GM12801 (cell line): ENCODE measurements around the gene UCHL5.

Experiments
- TF ChIP-seq, protein P1 (sequence below): IDR thresholded peaks from one replicate; pipeline ENCODE4 v1.5.1; 2011; ENCODE audit warnings: control low read depth; ENCODE audit not compliant: insufficient read length; ENCODE audit errors: extremely low read depth

Gene UCHL5

GRCh38 chr1:193102662-193103061 lies 43.5 kb upstream of the UCHL5 start:
- TF ChIP-seq, protein P1, sequence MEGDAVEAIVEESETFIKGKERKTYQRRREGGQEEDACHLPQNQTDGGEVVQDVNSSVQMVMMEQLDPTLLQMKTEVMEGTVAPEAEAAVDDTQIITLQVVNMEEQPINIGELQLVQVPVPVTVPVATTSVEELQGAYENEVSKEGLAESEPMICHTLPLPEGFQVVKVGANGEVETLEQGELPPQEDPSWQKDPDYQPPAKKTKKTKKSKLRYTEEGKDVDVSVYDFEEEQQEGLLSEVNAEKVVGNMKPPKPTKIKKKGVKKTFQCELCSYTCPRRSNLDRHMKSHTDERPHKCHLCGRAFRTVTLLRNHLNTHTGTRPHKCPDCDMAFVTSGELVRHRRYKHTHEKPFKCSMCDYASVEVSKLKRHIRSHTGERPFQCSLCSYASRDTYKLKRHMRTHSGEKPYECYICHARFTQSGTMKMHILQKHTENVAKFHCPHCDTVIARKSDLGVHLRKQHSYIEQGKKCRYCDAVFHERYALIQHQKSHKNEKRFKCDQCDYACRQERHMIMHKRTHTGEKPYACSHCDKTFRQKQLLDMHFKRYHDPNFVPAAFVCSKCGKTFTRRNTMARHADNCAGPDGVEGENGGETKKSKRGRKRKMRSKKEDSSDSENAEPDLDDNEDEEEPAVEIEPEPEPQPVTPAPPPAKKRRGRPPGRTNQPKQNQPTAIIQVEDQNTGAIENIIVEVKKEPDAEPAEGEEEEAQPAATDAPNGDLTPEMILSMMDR: no peak

- TF ChIP-seq, protein P1: no peak
These were observed 35.0 kb upstream of the UCHL5 start for GRCh38 chr1:193094112-193094511.

DNA sequence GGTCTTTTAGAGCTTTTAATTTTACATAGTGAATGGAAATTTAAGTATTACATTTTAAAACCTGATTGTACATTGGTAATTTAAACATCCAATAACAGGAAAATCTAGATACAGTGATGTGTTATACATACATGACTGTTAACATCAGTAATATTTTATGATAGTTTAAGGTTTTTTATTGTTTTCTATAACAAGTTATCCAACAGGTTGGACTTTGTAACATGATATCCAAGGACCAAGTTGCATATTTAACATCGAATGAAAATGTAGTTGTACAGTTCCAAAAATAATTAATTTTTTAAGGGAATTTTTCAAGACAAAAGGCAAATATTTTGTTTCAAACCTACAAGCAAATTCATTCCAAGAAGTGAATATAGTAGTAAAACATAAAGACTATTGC lies 31.7 kb upstream of the UCHL5 start:
- TF ChIP-seq, protein P1: no peak

DNA sequence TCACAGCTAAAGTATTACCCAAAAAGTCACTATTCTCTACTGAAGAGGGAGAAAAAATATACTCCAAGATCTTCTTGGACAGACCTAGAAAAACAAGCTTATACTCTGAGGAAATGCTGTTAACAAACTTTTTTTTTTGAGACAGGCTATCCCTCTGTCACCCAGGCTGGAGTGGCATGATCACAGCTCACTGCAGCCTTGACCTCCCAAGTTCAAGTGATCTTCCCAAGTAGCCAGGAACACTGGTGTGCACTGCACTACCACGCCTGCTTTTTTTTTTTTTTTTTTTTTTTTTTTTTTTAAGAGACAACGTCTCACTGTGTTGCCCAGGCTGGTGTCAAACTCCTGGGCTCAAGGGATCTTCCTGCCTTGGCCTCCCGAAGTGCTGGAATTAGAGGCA lies 28.7 kb upstream of the UCHL5 start:
- TF ChIP-seq, protein P1: no peak

DNA sequence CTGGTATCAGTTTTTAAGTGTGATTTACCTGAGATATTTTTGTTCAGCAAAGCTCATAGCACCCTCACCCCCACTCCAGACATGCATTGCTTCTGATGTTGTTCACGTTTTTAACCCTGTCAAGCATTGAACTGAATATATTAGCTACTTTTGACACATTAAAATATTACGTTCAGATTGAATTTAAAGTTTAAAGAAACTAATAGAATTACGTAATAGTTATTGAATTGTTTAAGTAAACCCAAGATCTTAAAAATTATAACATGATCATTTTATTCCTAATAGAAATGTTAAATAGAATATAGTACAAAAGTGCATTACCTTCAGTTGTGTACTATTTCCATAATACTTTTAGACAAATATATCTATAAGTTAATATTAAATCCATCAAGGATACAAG lies 27.2 kb upstream of the UCHL5 start:
- TF ChIP-seq, protein P1: no peak

DNA sequence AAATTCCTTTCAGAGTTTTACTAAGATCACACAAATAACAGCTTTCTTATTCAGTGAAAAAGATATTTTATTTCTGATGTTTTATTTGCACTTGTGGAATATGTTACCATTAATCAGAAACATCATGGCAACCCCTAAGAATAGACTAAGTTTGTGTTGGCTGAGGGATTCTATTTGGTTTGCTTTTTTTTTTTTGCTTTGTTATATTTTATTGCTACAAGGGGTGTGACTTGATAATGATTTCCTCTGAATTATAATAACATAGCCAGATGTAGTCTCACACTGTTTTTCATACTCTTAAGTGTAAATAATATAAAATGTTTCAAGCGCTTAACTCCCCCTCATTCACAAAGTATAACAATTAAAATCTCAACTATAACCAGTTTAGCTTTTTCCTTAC lies 26.1 kb upstream of the UCHL5 start:
- TF ChIP-seq, protein P1: no peak

DNA sequence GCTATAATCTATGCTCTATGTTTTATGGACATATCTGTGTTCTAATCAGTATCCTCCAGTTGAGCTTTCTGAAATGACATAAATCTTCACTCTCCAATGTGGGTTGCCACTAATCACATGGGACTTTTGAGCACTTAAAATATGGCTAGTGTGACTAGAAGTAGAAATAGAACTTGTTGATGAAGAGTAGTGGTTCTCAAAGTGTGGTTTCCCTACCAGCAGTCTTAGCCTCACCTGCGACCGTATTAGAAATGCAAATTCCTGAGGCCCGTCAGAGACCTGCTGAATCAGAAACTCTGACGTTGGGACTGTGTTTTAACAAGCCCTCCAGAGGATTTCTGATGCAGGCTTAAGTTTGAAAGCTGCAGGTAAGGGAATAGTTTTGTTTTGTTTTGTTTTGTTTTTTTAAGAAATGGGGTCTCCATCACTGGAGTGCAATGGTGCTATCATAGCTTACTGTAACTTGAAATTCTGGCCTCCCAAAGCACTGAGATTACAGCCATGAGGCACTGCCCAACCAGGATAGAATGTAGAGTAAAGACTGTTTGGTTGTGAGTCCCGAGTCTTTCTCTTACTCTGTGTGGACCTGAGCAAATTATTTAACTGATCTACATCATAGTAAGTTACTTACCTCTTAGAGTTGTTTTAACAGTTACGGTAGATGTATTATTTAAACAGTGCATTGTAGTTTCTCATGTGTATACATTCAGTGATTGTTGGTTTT lies 24.4 kb upstream of the UCHL5 start:
- TF ChIP-seq, protein P1: no peak
